Jurkat, Clone E6-1 (cell line): ENCODE measurements around the gene GUCY2D.

Experiments used
- DNase-seq: peaks from one replicate; pipeline ENCODE4 v3.0.0-alpha.2; 2011; ENCODE audit warnings: low read depth, low spot score
- H3K4me3 ChIP-seq: 2 replicates; pipeline ENCODE4 v1.5.1; 2011; ENCODE audit warnings: mild to moderate bottlenecking, low read length, control low read depth, moderate library complexity

GUCY2D gene

DNA sequence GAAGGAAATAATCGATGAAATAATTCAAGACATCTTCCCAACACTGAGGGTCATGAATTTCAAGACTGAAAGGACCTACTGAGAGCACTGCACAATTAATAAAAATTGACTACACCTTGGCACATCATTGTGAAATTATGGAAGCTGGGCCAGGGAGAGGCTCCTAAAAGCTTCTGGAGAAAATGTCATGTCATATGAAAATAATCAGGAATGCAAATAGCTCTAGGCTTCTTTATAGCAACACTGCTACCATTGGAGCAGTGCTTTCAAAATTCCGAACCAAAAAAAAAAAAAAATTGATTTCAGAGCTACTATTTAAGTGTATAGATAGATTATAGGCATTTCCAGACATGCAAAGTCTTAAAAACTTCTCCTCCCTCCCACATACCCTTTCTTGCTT is 30.0 kb downstream of the GUCY2D start:
- no peak for DNase-seq
- no peak overlapping the region for H3K4me3 ChIP-seq

DNA sequence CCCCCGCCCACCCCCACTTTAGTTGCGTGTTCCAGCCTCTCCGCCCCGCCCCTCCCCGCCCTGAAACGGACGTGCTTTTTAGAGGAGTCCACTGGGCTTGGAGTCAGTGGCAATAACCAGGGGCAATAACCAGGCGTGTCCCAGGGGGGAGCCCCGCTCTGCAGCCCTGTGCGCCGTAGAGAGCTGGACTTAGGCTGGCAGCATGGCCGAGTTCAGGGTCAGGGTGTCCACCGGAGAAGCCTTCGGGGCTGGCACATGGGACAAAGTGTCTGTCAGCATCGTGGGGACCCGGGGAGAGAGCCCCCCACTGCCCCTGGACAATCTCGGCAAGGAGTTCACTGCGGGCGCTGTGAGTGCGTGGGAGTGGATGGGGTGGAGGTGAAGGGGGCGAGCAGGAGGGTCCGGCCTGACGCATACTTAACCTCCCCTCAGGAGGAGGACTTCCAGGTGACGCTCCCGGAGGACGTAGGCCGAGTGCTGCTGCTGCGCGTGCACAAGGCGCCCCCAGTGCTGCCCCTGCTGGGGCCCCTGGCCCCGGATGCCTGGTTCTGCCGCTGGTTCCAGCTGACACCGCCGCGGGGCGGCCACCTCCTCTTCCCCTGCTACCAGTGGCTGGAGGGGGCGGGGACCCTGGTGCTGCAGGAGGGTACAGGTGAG is 36.7 kb downstream of the GUCY2D start, which contains the start of gene ALOX15B:
TSS of gene ALOX15B (plus strand) at position 106 of the 657 bp plus-strand sequence. CDS start at position 203, 97 bp downstream.
- no peak for DNase-seq
- H3K4me3 ChIP-seq = no peak within 1 kb of the TSS

DNA sequence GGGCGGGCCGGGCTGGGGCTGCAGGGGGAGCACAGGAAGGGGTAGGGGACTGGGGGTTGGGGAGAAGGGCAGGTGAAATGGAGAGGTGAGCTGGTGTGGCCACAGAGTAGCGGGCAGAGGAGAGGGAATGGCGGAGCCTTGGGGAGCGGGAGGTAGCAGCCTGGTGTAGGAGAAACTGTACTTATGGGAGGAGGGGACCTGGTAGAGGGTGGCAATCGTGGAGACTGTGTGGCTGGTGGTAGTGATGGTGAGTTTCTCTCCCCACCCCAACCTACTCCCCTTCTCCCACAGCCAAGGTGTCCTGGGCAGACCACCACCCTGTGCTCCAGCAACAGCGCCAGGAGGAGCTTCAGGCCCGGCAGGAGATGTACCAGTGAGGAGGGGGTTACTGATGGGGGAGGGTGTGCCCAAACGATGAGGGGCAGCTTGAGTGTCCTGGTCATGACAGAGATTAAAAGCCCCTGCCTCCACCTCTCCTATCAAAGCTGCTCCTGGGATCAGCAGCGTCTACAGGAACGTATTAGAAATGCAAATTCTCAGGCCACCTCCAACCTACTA is 37.3 kb downstream of the GUCY2D start:
- no peak overlapping the region for H3K4me3 ChIP-seq

DNA sequence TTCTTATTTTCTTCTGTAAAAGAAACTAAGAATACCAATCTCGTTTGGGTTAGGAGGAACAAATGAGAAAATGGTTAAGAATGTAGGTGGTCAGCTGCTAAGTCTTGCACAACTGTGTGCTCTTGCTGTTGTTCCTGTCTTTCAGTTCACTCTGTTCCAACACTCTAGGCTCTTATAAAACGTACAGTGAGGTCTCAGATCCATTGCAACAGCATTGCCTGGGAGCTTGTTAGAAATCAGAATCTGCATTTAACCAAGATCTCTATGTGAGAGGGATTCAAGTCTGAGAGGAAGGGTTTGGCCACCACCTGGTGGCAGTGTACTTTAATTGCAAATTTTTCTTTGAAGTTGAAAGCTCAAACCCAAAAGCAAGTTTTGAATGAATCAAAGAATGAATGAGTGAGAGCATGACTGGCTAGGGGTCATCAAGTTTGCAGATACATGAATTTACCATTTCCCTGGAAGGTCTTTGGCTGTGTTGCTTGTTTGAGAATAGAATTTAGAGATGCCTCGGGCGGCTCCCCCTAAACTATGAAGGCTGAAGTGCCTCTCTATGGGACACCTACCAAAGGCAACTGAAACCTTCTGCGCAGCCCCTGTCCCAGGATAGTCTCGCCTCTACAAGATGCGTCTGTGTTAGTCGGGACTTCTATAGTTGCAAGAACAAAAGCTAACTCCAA is 39.0 kb downstream of the GUCY2D start:
- peak; percentile 78 for DNase-seq
- H3K4me3 ChIP-seq = no peak overlapping the region

More for the DNA sequence above, 37.3 kb downstream of the GUCY2D start:
- DNase-seq = no peak

DNA sequence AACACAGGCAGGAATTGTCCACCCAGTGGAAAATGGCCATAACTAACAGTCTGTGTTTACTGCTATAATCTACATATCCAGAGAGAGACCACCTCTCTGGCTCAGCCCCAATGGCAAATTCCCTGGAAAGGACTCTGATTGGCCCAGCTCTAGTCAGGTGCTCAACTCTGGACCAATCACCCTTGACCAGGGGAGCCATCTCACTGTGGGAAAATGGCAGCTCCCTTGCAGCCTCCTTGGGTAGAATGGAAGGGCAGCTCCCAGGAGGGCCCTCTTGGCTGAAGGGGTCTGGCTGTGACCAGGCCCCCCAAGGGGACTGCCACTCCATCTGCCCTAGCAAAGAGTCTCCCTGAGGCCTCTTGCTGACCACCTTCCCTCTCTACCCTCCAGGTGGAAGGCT is 39.6 kb downstream of the GUCY2D start:
- peak; percentile 28 for DNase-seq
- no peak overlapping the region for H3K4me3 ChIP-seq

DNA sequence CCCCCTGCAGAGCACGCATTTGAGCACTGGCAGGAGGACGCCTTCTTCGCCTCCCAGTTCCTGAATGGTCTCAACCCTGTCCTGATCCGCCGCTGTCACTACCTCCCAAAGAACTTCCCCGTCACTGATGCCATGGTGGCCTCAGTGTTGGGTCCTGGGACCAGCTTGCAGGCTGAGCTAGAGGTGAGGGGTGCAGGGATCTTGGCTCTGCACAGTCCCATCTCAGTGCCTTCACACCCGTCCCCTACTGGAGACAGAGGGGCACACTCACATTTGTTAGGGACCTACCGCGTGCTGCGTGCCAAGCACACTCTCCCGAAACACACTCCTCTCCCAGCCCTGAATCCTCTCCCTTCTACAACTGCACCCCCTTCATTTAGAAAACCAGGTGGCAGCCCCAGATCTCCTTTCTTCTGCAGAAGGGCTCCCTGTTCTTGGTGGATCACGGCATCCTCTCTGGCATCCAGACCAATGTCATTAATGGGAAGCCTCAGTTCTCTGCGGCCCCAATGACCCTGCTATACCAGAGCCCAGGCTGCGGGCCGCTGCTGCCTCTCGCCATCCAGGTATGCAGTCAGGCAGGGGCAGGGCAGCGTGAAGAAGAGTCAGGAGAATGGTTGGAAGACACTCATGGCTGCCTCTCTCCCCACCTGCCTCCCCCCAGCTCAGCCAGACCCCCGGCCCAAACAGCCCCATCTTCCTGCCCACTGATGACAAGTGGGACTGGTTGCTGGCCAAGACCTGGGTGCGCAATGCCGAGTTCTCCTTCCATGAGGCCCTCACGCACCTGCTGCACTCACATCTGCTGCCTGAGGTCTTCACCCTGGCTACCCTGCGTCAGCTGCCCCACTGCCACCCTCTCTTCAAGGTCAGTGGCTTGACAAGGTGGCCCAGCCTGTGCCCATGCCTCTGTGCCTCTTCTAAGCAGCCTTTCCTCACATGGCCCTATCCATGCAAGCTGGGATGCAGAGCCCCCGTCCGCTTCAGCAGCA is 42.7 kb downstream of the GUCY2D start:
- H3K4me3 ChIP-seq = no peak overlapping the region
- no peak for DNase-seq

DNA sequence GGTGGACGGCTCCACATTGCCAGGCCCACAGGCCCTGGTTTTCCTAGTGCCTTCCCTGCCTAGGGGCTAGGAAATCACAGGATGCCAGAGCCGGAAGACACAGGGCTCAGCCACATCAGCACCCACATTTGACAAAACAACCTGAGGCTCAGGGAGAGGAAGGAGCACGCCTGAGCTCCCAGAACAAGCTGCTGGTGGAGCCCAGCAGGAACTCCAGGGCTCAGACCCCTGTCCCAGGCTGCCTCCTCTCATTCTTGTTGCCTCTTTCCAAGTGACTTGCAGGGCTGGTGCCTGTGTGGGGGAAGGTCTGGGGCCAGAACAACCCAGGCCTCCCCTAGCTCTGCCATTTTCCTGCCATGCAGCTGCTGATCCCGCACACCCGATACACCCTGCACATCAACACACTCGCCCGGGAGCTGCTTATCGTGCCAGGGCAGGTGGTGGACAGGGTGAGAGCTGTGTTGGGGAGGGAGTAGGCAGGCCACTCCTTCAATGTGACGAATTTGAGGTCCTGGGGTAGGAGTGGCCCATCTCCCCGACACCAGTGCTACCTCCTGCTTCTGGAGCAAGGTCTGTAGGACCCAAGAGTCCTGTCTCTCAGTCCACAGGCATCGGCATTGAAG is 44.0 kb downstream of the GUCY2D start:
- no peak overlapping the region for H3K4me3 ChIP-seq
- DNase-seq = no peak

DNA sequence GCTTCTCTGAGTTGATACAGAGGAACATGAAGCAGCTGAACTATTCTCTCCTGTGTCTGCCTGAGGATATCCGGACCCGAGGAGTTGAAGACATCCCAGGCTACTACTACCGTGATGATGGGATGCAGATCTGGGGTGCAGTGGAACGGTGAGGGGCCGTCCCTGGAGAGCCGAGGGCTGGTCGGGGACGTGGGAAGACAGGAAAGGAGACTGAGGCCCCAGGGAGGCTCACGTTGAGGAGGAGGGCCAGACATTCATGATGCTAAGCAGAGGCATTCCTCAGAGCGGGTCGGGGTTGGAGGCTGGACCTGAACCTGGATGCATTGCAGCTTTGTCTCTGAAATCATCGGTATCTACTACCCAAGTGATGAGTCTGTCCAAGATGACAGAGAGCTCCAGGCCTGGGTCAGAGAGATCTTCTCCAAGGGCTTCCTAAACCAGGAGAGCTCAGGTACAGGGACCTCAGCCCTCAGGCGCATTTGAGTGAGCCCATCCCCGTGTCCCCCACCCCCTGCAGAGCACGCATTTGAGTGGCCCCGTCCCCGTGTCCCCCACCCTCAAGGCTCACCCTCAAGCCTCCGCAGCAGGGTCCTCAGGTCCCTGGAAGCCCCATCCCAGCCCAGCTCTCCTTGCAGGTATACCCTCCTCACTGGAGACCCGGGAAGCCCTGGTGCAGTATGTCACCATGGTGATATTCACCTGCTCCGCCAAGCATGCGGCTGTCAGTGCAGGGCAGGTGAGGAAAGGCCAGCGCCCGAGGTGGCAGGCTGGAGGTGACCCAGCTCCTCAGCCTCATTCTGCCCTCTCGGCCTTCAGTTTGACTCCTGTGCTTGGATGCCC is 44.7 kb downstream of the GUCY2D start:
- H3K4me3 ChIP-seq = no peak overlapping the region
- no peak for DNase-seq

DNA sequence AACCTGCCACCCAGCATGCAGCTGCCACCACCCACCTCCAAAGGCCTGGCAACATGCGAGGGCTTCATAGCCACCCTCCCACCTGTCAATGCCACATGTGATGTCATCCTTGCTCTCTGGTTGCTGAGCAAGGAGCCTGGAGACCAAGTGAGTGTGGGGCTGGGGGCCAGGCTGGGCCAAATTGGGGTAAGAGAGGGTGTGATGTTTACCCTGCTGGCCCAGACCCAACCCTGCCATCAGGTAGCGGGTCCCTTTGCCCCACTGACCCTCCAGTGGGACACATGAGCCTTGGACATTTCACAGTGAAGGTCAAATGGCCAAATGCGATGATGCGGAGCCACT is 45.3 kb downstream of the GUCY2D start:
- no peak overlapping the region for H3K4me3 ChIP-seq
- DNase-seq = no peak

DNA sequence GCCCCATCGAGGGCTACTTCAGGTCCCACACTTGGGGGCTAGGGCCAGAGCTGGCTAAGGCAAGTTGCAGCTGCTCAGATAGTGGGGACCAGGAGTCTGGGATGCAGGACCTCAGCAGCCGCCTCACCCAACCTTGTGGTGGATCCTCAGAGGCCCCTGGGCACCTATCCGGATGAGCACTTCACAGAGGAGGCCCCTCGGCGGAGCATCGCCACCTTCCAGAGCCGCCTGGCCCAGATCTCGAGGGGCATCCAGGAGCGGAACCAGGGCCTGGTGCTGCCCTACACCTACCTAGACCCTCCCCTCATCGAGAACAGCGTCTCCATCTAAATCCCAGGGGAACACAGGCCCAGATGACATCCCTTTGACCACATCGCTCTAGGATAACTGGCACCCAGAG is 45.8 kb downstream of the GUCY2D start:
- H3K4me3 ChIP-seq = no peak overlapping the region
- DNase-seq = no peak

DNA sequence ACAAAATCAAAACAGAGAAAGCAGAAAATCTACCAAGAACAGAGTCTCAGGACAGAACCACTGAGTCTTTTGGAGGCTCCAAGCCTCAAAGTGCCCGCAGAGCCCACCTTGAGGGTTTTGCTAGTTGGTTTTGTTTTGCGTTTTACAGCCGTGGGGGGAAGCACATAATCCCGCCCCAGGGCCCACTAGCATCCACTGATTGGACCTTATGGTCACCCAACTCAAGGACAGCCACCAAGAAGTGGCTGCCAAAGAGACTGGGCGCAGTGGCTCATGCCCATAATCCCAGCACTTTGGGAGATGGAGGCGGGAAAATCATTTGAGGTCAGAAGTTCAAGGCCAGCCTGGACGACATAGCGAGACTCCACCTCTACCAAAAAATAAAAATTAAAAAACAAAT is 46.3 kb downstream of the GUCY2D start:
- DNase-seq = no peak
- H3K4me3 ChIP-seq = no peak overlapping the region

DNA sequence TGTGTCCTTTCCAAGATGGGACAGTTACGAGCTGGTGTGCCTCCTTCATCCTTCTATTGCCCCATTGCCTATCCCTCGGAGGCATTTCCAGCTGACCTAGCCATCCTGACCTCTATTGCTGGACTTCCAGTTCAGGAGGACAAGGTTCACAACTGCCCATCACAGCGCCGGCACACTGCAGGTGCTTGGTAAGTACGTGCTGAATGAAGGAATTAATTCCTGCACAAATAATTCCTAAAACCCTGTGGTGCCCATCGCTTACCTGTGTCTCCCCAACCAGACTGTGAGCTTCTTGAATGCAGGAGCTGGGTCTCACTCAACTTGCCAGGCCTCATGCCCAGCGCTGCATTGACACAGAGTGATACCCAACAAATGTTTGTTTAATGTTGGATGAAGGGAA is 49.4 kb downstream of the GUCY2D start:
- no peak for DNase-seq
- H3K4me3 ChIP-seq = no peak overlapping the region

DNA sequence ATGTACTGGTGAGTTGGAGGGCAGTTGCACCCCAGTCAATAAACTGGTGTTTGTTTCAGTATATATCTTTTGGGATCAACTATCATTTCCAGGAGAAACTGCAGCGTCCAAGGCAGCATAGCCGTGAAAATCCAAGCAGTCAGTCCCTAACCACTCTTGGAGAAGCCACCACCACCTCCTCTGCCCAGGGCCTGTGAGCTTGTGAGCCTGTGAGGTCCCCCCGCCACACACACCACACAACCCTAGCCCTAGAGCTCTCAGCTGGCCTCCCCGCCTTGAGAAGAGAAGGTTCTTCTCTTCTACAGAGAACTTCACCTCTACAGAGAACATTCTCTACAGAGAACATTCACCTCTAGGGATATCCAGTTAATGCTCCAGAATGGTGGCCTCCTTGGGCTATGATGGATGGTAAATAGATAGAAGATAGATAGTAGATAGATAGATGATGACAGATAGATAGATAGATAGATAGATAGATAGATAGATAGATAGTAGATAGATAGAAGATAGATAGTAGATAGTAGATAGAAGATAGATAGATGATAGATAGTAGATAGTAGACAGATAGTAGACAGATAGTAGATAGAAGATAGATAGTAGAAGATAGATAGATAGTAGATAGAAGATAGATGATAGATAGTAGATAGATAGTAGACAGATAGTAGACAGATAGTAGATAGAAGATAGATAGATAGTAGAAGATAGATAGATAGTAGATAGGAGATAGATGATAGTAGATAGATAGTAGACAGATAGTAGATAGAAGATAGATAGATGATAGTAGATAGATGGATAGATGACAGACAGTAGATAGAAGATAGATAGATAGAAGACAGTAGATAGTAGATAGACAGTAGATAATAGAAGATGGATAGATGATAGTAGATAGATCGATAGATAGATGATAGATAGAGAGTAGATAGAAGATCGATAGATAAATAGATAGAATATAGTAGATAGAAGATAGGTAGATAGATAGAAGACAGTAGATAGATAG is 50.1 kb downstream of the GUCY2D start:
- H3K4me3 ChIP-seq = no peak overlapping the region
- no peak for DNase-seq

DNA sequence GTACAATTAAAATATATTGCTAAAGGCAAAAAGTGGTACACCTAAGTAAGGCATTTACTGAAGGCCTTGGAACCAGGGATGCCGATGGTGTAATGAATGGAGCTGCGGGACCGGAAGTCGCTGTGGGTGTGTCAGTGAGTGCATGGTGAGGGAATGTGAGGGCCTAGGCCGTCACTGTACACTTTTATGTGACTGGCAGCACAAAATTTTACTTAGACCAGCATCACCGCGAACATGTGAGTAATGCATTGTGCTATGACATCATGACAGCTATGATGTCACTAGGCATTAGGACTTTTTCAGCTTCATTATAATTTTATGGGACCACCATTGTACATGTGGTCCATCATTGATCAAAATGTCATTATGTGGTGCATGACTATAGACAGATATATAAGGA is 51.2 kb downstream of the GUCY2D start:
- no peak overlapping the region for H3K4me3 ChIP-seq
- DNase-seq = no peak

DNA sequence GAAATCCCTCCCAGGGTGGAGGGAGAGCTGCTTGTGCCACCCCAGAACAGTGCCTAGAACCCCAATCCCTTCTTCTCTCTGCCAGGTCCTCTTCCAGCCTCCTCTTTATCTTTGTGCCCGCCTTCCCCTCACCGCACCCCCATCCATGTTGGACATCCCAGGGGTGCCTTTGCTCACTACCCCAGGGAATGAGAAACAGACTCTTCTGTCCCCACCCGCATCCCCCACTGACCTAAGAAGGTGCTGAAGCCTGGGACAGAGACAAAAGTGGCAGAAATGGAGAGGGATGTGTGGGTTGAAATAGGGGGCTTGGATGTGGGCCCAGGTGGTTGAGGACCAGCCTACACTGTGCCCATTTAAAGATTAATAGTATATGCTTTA is 53.4 kb downstream of the GUCY2D start:
- H3K4me3 ChIP-seq = no peak overlapping the region
- DNase-seq = no peak

DNA sequence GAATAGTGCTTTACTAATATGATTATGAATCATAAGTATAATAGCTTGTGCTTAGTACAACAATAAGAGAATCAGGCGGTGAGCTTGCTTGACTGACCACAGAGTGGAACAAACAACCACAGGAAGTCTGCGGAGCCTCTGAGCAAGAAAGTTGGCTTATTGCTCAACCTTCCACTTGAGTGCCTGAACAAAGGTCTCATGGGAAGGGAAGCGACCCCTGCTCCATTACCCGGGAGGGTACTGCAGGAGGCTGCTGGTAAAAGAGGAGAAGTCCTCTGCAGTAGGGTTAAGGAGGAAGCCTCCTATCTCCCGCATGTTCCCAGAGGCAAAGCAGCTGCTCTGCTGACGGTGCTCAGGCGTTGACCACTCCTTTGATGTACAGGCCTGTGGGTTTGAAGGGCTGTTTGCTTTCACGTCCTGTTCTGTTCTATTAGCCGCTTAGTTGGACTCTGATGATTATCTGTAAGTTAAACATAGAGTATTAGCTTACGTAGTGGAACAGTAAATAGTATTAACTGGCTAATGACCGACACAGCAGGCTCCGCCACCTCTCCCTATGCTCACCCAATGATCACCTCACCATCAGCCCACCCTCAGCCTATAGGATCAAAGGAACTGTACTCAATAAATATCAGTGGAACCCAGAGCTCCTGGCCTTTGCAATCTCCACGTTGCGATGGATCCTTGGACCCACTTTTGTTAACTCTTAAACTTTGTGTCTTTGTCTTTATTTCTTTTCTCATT is 54.0 kb downstream of the GUCY2D start:
- H3K4me3 ChIP-seq = no peak overlapping the region
- no peak for DNase-seq
